Measurements from ENCODE around the gene NRM. TPM values are rescaled to one million over a fixed set of nuclear protein-coding genes. Genes with fewer than 3 reads are reported as not detected.
"Not testable (repeated sequence)": the region's sequence is repeated elsewhere in the genome, so short reads cannot be mapped to it uniquely, and the experiment has no call there.

NRM gene
- total RNA-seq, 1 experiment from 2014 or later: 8.8 TPM

- peak; percentile 88 for DNase-seq (ENCODE audit: low spot score)
- in situ Hi-C loops (cut with HindIII; ENCODE audit: low sequenced_read_pairs): no loop called here
Measured at GRCh38 chr6:30721198-30722024, 30.6 kb upstream of the NRM start.

- peak; percentile 51 for DNase-seq (ENCODE audit: low spot score)
- in situ Hi-C loops (cut with HindIII; ENCODE audit: low sequenced_read_pairs): no loop called here
Measured at GRCh38 chr6:30720738-30721197, 30.0 kb upstream of the NRM start.

GRCh38 chr6:30719791-30720737 lies 29.3 kb upstream of the NRM start, which contains the start of gene TUBB:
TSS of gene TUBB (plus strand) at chr6:30720352. CDS start at chr6:30720507, 155 bp downstream.
- DNase-seq (ENCODE audit: low spot score): peak; percentile 99
- in situ Hi-C loops (cut with HindIII; ENCODE audit: low sequenced_read_pairs): no loop called here

GRCh38 chr6:30719356-30719755 lies 28.6 kb upstream of the NRM start:
- no peak for DNase-seq (ENCODE audit: low spot score)
- in situ Hi-C loops (cut with HindIII; ENCODE audit: low sequenced_read_pairs): no loop called here

- DNase-seq (ENCODE audit: low spot score); in situ Hi-C loops (cut with HindIII; ENCODE audit: low sequenced_read_pairs): not testable (repeated sequence)
Measured at GRCh38 chr6:30717845-30718720, 27.3 kb upstream of the NRM start.

GRCh38 chr6:30717129-30717844 lies 26.5 kb upstream of the NRM start, which contains the start of gene MDC1:
TSS of gene MDC1 (minus strand) at chr6:30717281. CDS start at chr6:30715175, 2,106 bp downstream.
- DNase-seq (ENCODE audit: low spot score): peak; percentile 100
- in situ Hi-C loops (cut with HindIII; ENCODE audit: low sequenced_read_pairs): no loop called here

GRCh38 chr6:30716879-30717128 lies 26.0 kb upstream of the NRM start:
- in situ Hi-C loops (cut with HindIII; ENCODE audit: low sequenced_read_pairs): no loop called here
- DNase-seq (ENCODE audit: low spot score): no peak

GRCh38 chr6:30714263-30714662 lies 23.5 kb upstream of the NRM start:
- DNase-seq (ENCODE audit: low spot score): no peak
- in situ Hi-C loops (cut with HindIII; ENCODE audit: low sequenced_read_pairs): no loop called here

GRCh38 chr6:30712441-30712945 lies 21.7 kb upstream of the NRM start:
- in situ Hi-C loops (cut with HindIII; ENCODE audit: low sequenced_read_pairs): no loop called here
- no peak for DNase-seq (ENCODE audit: low spot score)

GRCh38 chr6:30711758-30712380 lies 21.1 kb upstream of the NRM start:
- in situ Hi-C loops (cut with HindIII; ENCODE audit: low sequenced_read_pairs): no loop called here

GRCh38 chr6:30709101-30709868 lies 18.5 kb upstream of the NRM start:
- in situ Hi-C loops (cut with HindIII; ENCODE audit: low sequenced_read_pairs): no loop called here
- DNase-seq (ENCODE audit: low spot score): no peak

More at GRCh38 chr6:30711758-30712380, 21.1 kb upstream of the NRM start:
- no peak for DNase-seq (ENCODE audit: low spot score)

GRCh38 chr6:30707281-30707850 lies 16.6 kb upstream of the NRM start:
- no peak for DNase-seq (ENCODE audit: low spot score)
- in situ Hi-C loops (cut with HindIII; ENCODE audit: low sequenced_read_pairs): no loop called here

GRCh38 chr6:30705620-30706019 lies 14.8 kb upstream of the NRM start:
- no peak for DNase-seq (ENCODE audit: low spot score)

GRCh38 chr6:30703821-30704220 lies 13.0 kb upstream of the NRM start:
- in situ Hi-C loops (cut with HindIII; ENCODE audit: low sequenced_read_pairs): no loop called here
- DNase-seq (ENCODE audit: low spot score): no peak

More at GRCh38 chr6:30705620-30706019, 14.8 kb upstream of the NRM start:
- in situ Hi-C loops (cut with HindIII; ENCODE audit: low sequenced_read_pairs): no loop called here

- in situ Hi-C loops (cut with HindIII; ENCODE audit: low sequenced_read_pairs): no loop called here
- no peak for DNase-seq (ENCODE audit: low spot score)
Measured at GRCh38 chr6:30703011-30703410, 12.2 kb upstream of the NRM start.

- in situ Hi-C loops (cut with HindIII; ENCODE audit: low sequenced_read_pairs): no loop called here
- DNase-seq (ENCODE audit: low spot score): no peak
Measured at GRCh38 chr6:30700340-30700739, 9.6 kb upstream of the NRM start.

- in situ Hi-C loops (cut with HindIII; ENCODE audit: low sequenced_read_pairs): no loop called here
Measured at GRCh38 chr6:30696432-30696831, 5.6 kb upstream of the NRM start.

More at GRCh38 chr6:30696432-30696831, 5.6 kb upstream of the NRM start:
- DNase-seq (ENCODE audit: low spot score): no peak
